ENCODE data around the gene RSPO4.

The RSPO4 gene

DNA sequence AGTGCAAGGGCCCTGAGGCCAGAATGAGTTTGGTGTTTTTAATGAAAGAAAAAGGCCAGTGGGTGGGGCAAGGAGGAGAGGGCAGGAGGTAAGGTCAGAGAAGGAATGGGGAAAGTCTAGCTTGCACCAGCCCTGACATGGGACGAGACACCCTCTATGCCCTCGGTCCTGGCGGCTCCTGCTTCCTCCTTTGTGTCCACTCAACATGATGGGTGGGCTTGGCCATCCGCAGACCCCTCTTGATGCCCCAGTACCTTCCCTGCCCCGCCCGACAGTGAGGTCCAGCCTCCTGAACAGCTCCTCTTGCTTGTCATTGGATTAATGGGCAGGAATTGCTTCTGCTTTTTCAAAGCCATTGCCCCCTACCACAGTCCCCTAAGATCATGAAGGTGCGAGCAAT is 52.4 kb downstream of the RSPO4 start:
- TF ChIP-seq, protein P1, sequence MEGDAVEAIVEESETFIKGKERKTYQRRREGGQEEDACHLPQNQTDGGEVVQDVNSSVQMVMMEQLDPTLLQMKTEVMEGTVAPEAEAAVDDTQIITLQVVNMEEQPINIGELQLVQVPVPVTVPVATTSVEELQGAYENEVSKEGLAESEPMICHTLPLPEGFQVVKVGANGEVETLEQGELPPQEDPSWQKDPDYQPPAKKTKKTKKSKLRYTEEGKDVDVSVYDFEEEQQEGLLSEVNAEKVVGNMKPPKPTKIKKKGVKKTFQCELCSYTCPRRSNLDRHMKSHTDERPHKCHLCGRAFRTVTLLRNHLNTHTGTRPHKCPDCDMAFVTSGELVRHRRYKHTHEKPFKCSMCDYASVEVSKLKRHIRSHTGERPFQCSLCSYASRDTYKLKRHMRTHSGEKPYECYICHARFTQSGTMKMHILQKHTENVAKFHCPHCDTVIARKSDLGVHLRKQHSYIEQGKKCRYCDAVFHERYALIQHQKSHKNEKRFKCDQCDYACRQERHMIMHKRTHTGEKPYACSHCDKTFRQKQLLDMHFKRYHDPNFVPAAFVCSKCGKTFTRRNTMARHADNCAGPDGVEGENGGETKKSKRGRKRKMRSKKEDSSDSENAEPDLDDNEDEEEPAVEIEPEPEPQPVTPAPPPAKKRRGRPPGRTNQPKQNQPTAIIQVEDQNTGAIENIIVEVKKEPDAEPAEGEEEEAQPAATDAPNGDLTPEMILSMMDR (IDR thresholded peaks at IDR 0.05; ENCODE audit: low read length, missing control alignments), result no peak
- no peak for DNase-seq (ENCODE audit: low read depth)

GRCh38 chr20:946826-947225 is 55.3 kb downstream of the RSPO4 start:
- no peak for DNase-seq (ENCODE audit: low read depth)
- no peak overlapping the region for H3K4me3 ChIP-seq (replicated peaks; ENCODE audit: low read depth, low read length)
- TF ChIP-seq, protein P1 (IDR thresholded peaks at IDR 0.05; ENCODE audit: low read length, missing control alignments), result no peak

More for the DNA sequence above, 52.4 kb downstream of the RSPO4 start:
- no peak overlapping the region for H3K4me3 ChIP-seq (replicated peaks; ENCODE audit: low read depth, low read length)

- TF ChIP-seq, protein P1 (IDR thresholded peaks at IDR 0.05; ENCODE audit: low read length, missing control alignments), result no peak
- H3K4me3 ChIP-seq (replicated peaks; ENCODE audit: low read depth, low read length), result no peak overlapping the region
- no peak for DNase-seq (ENCODE audit: low read depth)
Measured at GRCh38 chr20:945841-946240, 56.3 kb downstream of the RSPO4 start.

DNA sequence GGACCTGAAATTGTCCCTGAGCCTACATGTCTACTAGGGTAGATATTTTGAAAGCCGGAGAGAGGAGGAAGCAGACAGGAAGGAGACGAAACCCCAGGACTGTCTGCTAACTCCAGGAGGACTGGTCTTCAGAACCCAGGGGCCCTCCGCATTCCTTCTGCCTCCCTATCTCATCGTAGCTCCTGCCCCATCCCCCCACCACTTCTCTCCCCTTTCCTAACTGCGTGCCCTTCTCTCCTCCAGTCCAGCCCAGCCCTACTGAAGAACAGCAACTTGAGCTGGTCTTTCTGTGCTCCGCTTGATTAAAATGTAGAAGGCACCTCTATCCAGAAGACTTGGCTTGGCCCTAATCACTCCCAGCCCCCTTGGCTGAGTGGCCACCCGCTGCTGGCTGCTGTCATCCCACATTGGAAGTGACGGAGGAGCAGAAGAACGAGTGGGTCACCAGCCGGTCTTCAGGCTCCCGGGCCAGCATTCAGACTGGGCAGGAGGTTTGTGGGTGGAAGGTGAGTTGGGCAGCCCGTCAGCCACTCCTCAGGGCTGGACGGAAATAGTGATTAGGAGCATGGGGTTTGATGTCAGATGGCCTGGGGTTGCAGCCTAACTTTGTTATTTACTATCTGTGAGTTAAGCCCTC is 57.2 kb downstream of the RSPO4 start:
- TF ChIP-seq, protein P1 (IDR thresholded peaks at IDR 0.05; ENCODE audit: low read length, missing control alignments), result no peak

DNA sequence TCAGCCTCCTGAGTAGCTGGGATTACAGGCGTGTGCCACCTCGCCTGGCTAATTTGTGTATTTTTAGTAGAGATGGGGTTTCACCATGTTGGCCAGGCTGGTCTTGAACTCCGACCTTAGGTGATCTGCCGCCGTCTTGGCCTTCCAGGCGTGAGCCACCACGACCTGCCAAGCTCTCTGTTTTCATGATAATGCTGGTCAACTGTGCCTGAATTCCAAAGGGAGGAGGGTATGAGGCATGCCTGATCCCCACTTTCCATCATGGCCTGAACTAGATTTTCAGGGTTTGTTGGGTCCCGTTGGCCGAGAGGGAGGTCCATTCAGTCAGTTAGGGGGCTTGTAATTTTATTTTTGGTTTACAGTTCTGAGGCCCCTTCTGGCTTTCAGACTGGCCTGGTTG is 58.0 kb downstream of the RSPO4 start:
- TF ChIP-seq, protein P1 (IDR thresholded peaks at IDR 0.05; ENCODE audit: low read length, missing control alignments), result no peak
- H3K4me3 ChIP-seq (replicated peaks; ENCODE audit: low read depth, low read length), result no peak overlapping the region
- no peak for DNase-seq (ENCODE audit: low read depth)

More for the DNA sequence above, 57.2 kb downstream of the RSPO4 start:
- no peak overlapping the region for H3K4me3 ChIP-seq (replicated peaks; ENCODE audit: low read depth, low read length)
- no peak for DNase-seq (ENCODE audit: low read depth)

DNA sequence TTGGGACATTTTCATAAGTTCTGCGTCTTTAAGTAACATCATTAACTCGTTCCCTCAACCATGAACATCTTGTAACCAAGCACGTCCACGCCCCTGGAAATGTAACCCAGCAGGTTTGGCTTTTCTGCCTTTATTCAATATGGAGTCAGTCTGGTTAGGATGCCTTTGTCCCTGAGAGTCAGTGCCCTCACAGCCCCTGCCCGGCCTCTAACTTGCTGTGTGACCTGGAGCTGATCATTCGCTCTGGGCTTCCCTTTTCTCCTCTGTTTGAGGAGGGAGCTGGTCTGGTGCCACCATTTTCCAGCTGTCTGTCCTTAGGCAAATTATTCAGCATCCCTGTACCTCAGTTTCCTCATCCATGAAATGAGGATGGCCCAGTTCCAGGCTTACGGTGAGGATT is 59.5 kb downstream of the RSPO4 start:
- no peak overlapping the region for H3K4me3 ChIP-seq (replicated peaks; ENCODE audit: low read depth, low read length)
- TF ChIP-seq, protein P1 (IDR thresholded peaks at IDR 0.05; ENCODE audit: low read length, missing control alignments), result no peak
- DNase-seq (ENCODE audit: low read depth), result no peak

GRCh38 chr20:940926-941325 is 61.2 kb downstream of the RSPO4 start:
- TF ChIP-seq, protein P1 (IDR thresholded peaks at IDR 0.05; ENCODE audit: low read length, missing control alignments), result no peak
- DNase-seq (ENCODE audit: low read depth), result no peak
- H3K4me3 ChIP-seq (replicated peaks; ENCODE audit: low read depth, low read length), result no peak overlapping the region
